Natural killer cell treated with Interleukin-12 subunit alpha and Interleukin-12 subunit beta and Interleukin-15 and Interleukin-18, amount 100 ng/mL, for 72 hours (primary cell): Measurements from ENCODE around the gene SELENOK. TPM values are rescaled to one million over a fixed set of nuclear protein-coding genes. Genes with fewer than 3 reads are reported as not detected.

Experiments used
- ATAC-seq, 2 donors: fragments of 150-1000 bp; cut with Tn5 transposase in 1 of 2; sonication (Bioruptor Pico), chemical (Tn5 transposase) in 1 of 2; 2 replicates each; pipeline ENCODE4 v1.10.0; 2021
- DNase-seq: peaks from one replicate; pipeline ENCODE4 v3.0.0; 2022; ENCODE audit warnings: low spot score
- H3K27ac Mint-ChIP-seq, 2 donors: 1 replicate in 1 of 2; 2 replicates in 1 of 2; pipeline ENCODE4 v1.8.0; 2022; ENCODE audit warnings: mixed read lengths in 2 of 2, mild to moderate bottlenecking in 1 of 2, moderate library complexity in 1 of 2
- H3K27me3 Mint-ChIP-seq, 2 donors: 1 replicate in 1 of 2; 2 replicates in 1 of 2; pipeline ENCODE4 v1.8.0; 2022; ENCODE audit warnings: mixed read lengths in 2 of 2
- H3K36me3 Mint-ChIP-seq: one replicate; pipeline ENCODE4 v1.8.0; 2022; ENCODE audit warnings: mixed read lengths
- H3K4me1 Mint-ChIP-seq, 2 donors: 1 replicate in 1 of 2; 2 replicates in 1 of 2; pipeline ENCODE4 v1.8.0; 2022; ENCODE audit warnings: low read depth in 2 of 2, mixed read lengths in 2 of 2, mild to moderate bottlenecking in 1 of 2
- H3K4me3 Mint-ChIP-seq: one replicate; pipeline ENCODE4 v1.8.0; 2022; ENCODE audit warnings: mixed read lengths
- H3K9me3 Mint-ChIP-seq: 2 replicates; pipeline ENCODE4 v1.8.0; 2022; ENCODE audit warnings: mixed read lengths
- total RNA-seq, 2 donors: library from RNA; stranded (reverse); gene quantifications; one replicate each; pipeline ENCODE4 v1.2.3, GENCODE V29; 2022

The SELENOK gene
- total RNA-seq, 2 donors from 2014 or later = 37.2 to 72.9 TPM

- H3K9me3 Mint-ChIP-seq = no peaks in the 10 kb centered on the region
- H3K36me3 Mint-ChIP-seq = no peaks in the 10 kb centered on the region
- peaks cover 27 to 49% of the 10 kb centered on the region in 2 donors for H3K27me3 Mint-ChIP-seq
- H3K4me3 Mint-ChIP-seq = no peak overlapping the region
- H3K4me1 Mint-ChIP-seq = no peaks in the 10 kb centered on the region
- ATAC-seq (no peak), DNase-seq (no peak)
- H3K27ac Mint-ChIP-seq = no peak overlapping the region
These were observed 9.1 kb upstream of the SELENOK start for GRCh38 chr3:53900666-53901331.

GRCh38 chr3:53899750-53900149 lies 8.1 kb upstream of the SELENOK start:
- Mint-ChIP-seq H3K27me3 (peaks cover 24 to 49% of the 10 kb centered on the region in 2 donors), H3K27ac (no peak overlapping the region), H3K9me3 (no peaks in the 10 kb centered on the region), H3K4me3 (no peak overlapping the region), H3K36me3 (no peaks in the 10 kb centered on the region), H3K4me1 (no peaks in the 10 kb centered on the region)
- DNase-seq (no peak), ATAC-seq (no peak)

GRCh38 chr3:53892286-53892637 lies 603 bp upstream of the SELENOK start:
- H3K9me3 Mint-ChIP-seq = peaks cover 6% of the 10 kb centered on the region
- H3K27me3 Mint-ChIP-seq = peaks cover 12 to 26% of the 10 kb centered on the region in 2 donors
- peak overlapping the region; percentile 94 to 98 for H3K27ac Mint-ChIP-seq
- peaks cover 21% of the 10 kb centered on the region for H3K36me3 Mint-ChIP-seq
- ATAC-seq = no peak
- peaks cover 43 to 48% of the 10 kb centered on the region in 2 donors for H3K4me1 Mint-ChIP-seq
- no peak for DNase-seq
- H3K4me3 Mint-ChIP-seq = peak overlapping the region; percentile 95

- peaks cover 6% of the 10 kb centered on the region for H3K9me3 Mint-ChIP-seq
- H3K4me1 Mint-ChIP-seq = peaks cover 43 to 48% of the 10 kb centered on the region in 2 donors
- ATAC-seq (no peak), DNase-seq (no peak)
- H3K4me3 Mint-ChIP-seq = peak overlapping the region; percentile 95
- H3K36me3 Mint-ChIP-seq = peaks cover 21% of the 10 kb centered on the region
- peaks cover 9 to 15% of the 10 kb centered on the region in 2 donors for H3K27me3 Mint-ChIP-seq
- H3K27ac Mint-ChIP-seq = peak overlapping the region; percentile 94 to 98
These were observed 758 bp downstream of the SELENOK start for GRCh38 chr3:53890726-53891475.

- no peak for DNase-seq
- ATAC-seq = no peak
- Mint-ChIP-seq H3K4me3 (peak overlapping the region; percentile 30), H3K27me3 (peaks cover 0 to under 1% of the 10 kb centered on the region in 2 donors), H3K36me3 (peaks cover 16% of the 10 kb centered on the region), H3K9me3 (peaks cover 4% of the 10 kb centered on the region), H3K4me1 (peaks cover 43 to 47% of the 10 kb centered on the region in 2 donors), H3K27ac (no peak overlapping the region)
These were observed 3.4 kb downstream of the SELENOK start for GRCh38 chr3:53888232-53888631.

GRCh38 chr3:53887446-53887845 lies 4.2 kb downstream of the SELENOK start:
- Mint-ChIP-seq H3K36me3 (peaks cover 21% of the 10 kb centered on the region), H3K27me3 (no peaks in the 10 kb centered on the region), H3K27ac (peak overlapping the region in 1 of 2 donors; percentile 21), H3K4me1 (peaks cover 46 to 47% of the 10 kb centered on the region in 2 donors), H3K9me3 (no peaks in the 10 kb centered on the region), H3K4me3 (no peak overlapping the region)
- DNase-seq (no peak), ATAC-seq (no peak)

- no peak for DNase-seq
- peaks cover 43% of the 10 kb centered on the region in 2 donors for H3K4me1 Mint-ChIP-seq
- no peak for ATAC-seq
These were observed 6.4 kb downstream of the SELENOK start for GRCh38 chr3:53885239-53885638.

GRCh38 chr3:53884623-53885022 lies 7.0 kb downstream of the SELENOK start:
- DNase-seq (no peak), ATAC-seq (no peak)
- H3K36me3 Mint-ChIP-seq = peaks cover 26% of the 10 kb centered on the region
- no peaks in the 10 kb centered on the region for H3K9me3 Mint-ChIP-seq
- H3K27me3 Mint-ChIP-seq = no peaks in the 10 kb centered on the region
- no peak overlapping the region for H3K4me3 Mint-ChIP-seq
- peaks cover 40 to 43% of the 10 kb centered on the region in 2 donors for H3K4me1 Mint-ChIP-seq
- no peak overlapping the region for H3K27ac Mint-ChIP-seq

More at GRCh38 chr3:53885239-53885638, 6.4 kb downstream of the SELENOK start:
- Mint-ChIP-seq H3K27me3 (no peaks in the 10 kb centered on the region), H3K27ac (no peak overlapping the region), H3K4me3 (no peak overlapping the region), H3K9me3 (no peaks in the 10 kb centered on the region), H3K36me3 (peaks cover 21% of the 10 kb centered on the region)

- Mint-ChIP-seq H3K27ac (peak overlapping the region; percentile 55 to 89), H3K4me3 (peak overlapping the region; percentile 96), H3K4me1 (peaks cover 32 to 33% of the 10 kb centered on the region in 2 donors), H3K27me3 (no peaks in the 10 kb centered on the region), H3K36me3 (peaks cover 28% of the 10 kb centered on the region), H3K9me3 (no peaks in the 10 kb centered on the region)
- DNase-seq (no peak), ATAC-seq (no peak)
These were observed 8.7 kb downstream of the SELENOK start for GRCh38 chr3:53883008-53883407.

GRCh38 chr3:53881691-53882593 lies 9.7 kb downstream of the SELENOK start, which contains the start of gene ACTR8:
Gene ACTR8 (minus strand): TSS chr3:53882152. CDS start chr3:53882101, 51 bp downstream.
- H3K4me1 Mint-ChIP-seq = peaks cover 28 to 31% of the 10 kb centered on the region in 2 donors
- no peaks in the 10 kb centered on the region for H3K9me3 Mint-ChIP-seq
- DNase-seq (peak; percentile 92), ATAC-seq (peak; percentile 95 to 96)
- H3K36me3 Mint-ChIP-seq = peaks cover 33% of the 10 kb centered on the region
- peak within 1 kb of the TSS; percentile 96 for H3K4me3 Mint-ChIP-seq
- peak within 1 kb of the TSS; percentile 55 to 89 for H3K27ac Mint-ChIP-seq
- no peaks in the 10 kb centered on the region for H3K27me3 Mint-ChIP-seq

- Mint-ChIP-seq H3K27me3 (no peaks in the 10 kb centered on the region), H3K4me1 (peaks cover 28 to 31% of the 10 kb centered on the region in 2 donors), H3K4me3 (peak overlapping the region; percentile 96), H3K9me3 (no peaks in the 10 kb centered on the region), H3K36me3 (peaks cover 41% of the 10 kb centered on the region), H3K27ac (peak overlapping the region; percentile 55 to 89)
- ATAC-seq (no peak), DNase-seq (no peak)
These were observed 11.0 kb downstream of the SELENOK start for GRCh38 chr3:53880396-53881345.

- no peak for DNase-seq
- Mint-ChIP-seq H3K27me3 (no peaks in the 10 kb centered on the region), H3K9me3 (no peaks in the 10 kb centered on the region), H3K27ac (no peak overlapping the region), H3K4me1 (peaks cover 0 to 6% of the 10 kb centered on the region in 2 donors), H3K4me3 (no peak overlapping the region), H3K36me3 (peaks cover 24% of the 10 kb centered on the region)
- ATAC-seq = no peak
These were observed 25.7 kb downstream of the SELENOK start for GRCh38 chr3:53865732-53866499.
